ENCODE measurements around the gene RASSF4. TPM values are rescaled to one million over a fixed set of nuclear protein-coding genes. Genes with fewer than 3 reads are reported as not detected.
A peak's percentile ranks its signal among the peaks of the same experiment; 100 is the strongest.

The RASSF4 gene
- total RNA-seq, 1 experiment from 2014 or later = 11.1 TPM

DNA sequence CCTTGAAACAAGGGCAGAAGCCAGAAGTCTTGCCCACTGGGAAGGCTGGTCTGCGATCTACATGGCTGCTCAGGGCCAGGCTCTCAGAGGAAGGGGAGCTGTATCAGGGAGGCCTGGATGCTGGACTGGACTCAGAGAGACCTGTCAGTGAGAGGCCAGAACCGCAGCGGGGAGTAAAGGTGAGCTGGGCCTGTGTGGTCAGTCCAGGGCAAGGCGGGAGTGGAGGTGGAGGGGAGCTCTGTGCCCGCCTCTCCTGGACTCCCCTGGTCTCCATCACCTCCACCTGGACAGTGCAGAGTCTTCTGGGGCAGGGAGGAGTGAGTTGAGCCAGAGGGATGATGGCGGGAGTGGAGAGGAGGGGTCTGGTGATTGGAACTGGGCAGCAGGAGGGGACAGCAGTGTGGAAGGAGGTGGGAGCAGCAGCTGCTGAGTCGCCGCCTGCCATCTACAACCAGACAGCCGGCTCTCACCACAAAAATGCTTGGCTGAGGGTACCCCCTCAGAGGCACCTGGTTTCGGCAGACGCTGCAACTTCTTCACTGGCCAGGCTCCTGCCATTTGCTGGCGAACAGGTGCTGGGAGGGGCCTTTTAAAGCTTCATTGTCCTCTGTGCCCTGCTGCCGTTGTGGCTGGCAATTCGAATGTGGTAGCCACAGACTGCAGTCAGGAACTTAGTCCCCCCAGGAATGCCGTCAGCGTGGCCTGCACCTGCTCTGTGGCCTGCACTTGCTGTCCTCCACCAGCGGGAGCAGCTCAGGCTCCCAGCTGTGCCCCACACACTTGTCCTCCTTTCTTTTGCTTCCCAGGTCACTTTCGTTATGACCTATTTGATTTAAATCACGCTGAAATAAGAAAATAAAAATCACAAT lies 3.5 kb downstream of the RASSF4 start:
- no peak for DNase-seq (ENCODE audit: low read depth)

DNA sequence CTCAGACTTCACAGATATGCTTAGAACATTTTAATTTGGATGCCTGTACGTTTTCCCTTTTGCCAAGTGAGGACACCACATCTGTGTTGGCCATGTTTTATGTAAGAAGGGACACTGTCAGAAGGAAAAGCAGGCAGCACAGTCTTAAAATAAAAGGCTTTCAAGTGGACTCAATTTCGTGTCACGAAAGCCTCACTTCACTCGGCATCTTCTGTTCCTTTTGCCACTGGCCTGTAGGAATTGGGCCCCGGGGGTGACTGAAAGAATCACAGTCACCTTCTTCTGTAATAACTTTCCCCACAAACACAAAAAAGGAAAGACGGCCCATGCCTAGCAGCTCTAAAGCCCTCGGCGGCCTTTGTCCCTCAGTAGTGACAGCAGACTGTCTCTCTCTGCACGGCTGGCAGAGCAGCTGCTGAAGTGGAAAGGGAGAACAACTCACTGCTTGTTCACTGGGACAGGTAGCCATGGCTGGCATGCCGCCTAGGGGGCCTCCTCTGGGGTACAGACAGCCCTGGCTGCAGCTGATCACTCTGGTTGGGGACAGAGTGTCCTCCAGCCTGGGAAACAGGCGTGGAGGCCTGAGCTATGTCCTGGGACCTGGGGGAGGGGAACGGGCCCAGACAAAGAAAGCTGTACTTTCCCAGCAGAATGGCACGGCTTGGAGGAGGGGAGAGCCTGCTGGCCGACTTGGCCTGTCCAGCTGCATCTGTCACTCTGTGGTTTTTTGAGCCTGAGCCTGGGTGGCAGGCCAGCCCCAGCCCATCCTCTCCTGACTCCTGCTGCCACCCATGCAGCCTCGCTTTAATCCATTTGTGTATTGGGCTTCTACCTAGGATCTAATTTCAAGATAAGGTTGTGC lies 4.4 kb downstream of the RASSF4 start:
- peak; percentile 78 for DNase-seq (ENCODE audit: low read depth)

DNA sequence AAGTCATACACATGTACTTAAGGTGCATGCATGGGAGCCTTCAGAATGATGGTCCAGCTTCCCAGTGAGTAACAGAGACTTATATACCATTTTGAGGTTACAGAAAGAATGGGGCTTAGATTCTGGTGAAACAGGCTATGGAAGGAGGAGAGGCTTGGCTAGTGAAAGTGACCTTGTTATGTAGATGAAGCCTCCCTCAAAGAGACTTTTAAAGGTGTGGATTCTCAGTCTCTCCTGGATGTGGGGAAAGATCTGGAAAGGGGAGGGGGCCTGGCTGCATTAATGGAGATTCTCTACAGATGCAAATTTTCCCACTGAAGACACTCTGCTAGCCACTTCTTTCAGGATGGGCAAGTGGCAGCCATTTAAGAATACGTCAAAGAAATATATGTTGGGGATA lies 5.5 kb downstream of the RASSF4 start:
- no peak for DNase-seq (ENCODE audit: low read depth)

GRCh38 chr10:44965651-44966097 lies 6.1 kb downstream of the RASSF4 start:
- DNase-seq (ENCODE audit: low read depth) = no peak

DNA sequence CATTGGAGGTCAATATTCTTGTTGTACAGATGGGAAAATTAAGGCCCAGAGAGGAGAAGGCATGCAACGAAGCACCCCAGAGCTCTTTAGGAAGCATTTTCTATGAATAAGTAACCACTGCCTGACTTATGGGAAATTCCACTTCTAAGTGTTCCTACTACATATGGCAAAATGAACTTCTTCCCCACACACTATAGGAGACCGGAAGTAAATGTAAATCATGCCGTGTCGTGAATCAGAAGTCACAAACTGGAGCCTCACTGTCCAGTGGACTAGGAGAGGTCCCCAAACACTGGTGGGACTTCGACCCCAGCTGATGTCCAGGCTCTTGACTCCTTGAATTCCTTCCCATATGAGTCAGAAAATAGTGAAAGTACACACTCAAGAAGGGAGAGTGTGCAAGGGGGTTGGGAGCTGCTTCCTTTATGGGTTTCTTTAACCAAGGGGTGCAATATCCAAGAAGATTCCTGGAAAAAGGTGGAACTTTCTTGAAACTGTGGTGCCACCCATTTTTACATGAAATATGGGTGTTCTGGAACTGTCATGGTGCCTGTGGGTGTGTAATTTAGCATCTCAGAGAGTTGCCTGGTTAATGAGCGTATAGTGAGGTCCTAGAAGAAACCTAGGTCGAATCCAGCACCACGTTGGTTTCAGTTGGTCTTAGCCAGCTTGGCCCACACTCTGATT lies 6.7 kb downstream of the RASSF4 start:
- peak; percentile 45 for DNase-seq (ENCODE audit: low read depth)

GRCh38 chr10:44966816-44967509 lies 7.4 kb downstream of the RASSF4 start:
- no peak for DNase-seq (ENCODE audit: low read depth)

- DNase-seq (ENCODE audit: low read depth) = no peak
These were observed 8.0 kb downstream of the RASSF4 start for GRCh38 chr10:44967616-44968015.

DNA sequence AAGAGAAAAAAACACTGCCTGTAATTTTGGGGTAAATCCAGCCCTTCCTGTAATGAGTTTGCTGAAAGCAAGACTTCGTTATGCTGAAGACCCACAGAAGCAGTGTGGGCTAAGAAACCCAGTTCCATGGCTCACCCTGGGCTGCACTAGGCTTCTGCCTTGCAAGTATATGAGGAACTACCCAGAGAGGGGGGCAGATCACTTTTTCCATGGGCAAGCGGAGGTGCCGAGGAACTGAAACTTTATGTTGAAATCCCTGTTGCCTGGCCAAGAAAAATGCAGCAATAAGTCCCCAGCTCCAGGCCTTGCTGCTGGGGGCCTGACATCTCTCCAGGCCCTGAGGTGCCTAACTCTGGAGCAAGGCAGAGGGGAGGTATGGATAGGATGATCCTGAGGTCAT lies 8.5 kb downstream of the RASSF4 start:
- no peak for DNase-seq (ENCODE audit: low read depth)

GRCh38 chr10:44968500-44969400 lies 9.1 kb downstream of the RASSF4 start:
- no peak for DNase-seq (ENCODE audit: low read depth)

- DNase-seq (ENCODE audit: low read depth) = no peak
These were observed 10.3 kb downstream of the RASSF4 start for GRCh38 chr10:44969854-44970253.

GRCh38 chr10:44970812-44971395 lies 11.3 kb downstream of the RASSF4 start:
- DNase-seq (ENCODE audit: low read depth) = no peak

DNA sequence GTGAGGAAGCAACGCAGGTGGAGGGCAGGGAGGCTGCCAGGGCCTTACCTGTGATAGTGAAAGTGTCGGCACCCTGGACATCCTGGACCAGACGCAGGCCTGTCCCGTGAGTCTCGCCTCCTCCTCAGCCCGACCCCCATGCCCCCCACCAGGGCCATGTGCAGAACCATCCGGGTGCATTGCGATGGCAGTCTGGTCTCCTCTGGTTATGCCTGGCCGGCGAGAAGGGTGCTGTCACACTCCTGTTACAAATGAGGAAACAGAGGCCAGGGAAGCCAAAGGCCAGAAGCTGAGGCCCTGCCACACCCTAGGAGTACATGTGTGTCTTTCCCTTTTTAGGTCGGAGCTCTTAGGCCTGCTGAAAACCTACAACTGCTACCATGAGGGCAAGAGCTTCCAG lies 11.8 kb downstream of the RASSF4 start:
- DNase-seq (ENCODE audit: low read depth) = no peak

- no peak for DNase-seq (ENCODE audit: low read depth)
These were observed 12.5 kb downstream of the RASSF4 start for GRCh38 chr10:44971935-44972757.

DNA sequence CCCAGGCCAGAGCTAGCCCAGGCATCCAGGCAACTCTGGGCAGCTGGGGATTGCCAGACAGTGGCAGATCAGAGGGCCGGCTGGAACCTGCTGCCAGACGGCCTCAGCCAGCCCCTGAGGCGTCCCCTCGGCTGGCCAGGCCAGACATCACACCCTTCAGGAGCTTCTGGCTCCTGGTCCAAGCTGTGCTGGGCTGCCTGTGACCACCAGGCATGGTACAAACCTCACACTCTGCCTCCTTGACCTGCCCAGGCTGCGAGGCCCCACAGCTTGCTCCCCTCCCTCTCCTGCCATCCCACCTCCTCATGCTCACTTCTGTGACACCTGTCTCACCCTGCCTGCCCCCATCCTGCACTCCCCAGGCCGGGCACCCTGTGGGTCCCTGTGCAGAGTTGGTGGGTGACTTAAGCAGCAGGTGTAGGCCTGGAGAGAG lies 13.3 kb downstream of the RASSF4 start:
- DNase-seq (ENCODE audit: low read depth) = no peak

- peak; percentile 40 for DNase-seq (ENCODE audit: low read depth)
These were observed 13.9 kb downstream of the RASSF4 start for GRCh38 chr10:44973323-44974081.

DNA sequence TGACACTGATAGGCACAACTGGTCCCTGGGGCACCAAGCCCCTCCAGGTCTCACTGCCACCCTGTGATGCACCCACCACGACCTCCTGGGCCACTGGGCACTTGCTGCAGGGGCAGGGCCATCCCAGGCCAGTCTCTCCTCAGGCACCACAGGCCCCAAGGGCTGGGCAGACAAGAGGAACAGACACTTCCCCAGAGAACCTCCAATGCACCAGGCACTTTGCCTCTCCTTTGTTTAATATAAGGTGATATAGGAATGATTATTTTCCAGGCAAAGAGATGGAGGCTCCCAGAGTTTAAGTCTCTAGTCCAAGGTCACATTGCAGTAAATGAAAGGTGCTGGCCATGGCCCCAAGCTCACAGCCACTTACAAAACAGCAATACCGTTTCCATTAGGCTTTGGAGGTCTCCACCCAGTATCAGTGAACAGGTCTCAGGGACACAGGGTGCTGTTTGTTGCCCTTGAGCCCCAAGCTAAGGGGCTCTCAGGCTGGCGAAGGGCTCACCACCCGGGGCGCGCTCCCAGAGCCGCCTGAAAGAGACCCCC lies 14.6 kb downstream of the RASSF4 start:
- DNase-seq (ENCODE audit: low read depth) = no peak

DNA sequence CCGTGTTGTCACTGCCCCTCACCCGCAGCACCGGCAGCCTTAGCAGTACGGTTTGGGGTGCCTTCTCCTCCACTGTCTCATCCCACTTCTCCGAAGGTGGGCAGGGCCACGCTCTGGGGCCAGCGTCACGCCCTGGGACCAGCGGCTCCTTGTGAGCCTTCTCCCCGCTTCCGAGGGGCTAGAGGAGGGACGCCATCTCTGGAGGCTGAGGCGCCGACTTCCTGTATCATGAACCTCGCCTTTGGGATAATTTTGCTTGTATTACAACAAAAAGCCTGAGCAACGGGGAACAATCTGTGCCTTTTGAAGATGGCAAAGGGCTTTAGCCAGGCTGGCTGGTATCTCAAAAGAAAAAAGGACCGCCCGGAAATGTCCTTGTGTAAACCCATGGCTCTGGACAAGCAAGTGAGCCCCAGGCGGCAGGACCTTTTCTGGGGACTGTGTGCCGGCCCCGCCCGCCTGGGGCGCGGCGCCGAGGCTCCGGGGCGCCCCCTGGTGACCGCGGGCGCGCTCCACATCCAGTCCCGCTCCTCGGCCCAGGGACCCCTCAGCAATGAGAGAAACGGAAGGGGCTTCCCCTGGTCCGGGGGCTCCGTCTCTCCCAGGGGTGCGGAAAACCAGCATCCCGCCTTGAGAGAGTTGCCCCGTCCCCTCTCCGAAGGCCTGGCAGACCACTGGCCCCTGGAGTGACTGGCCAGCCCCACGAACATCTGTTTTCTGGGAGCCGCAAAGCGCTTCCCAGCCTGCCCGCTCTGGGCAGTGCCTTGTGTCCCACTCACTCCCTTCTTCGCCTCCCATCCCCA lies 15.2 kb downstream of the RASSF4 start:
- DNase-seq (ENCODE audit: low read depth) = peak; percentile 76
